ENCODE data around the gene USP35. TPM values are rescaled to one million over a fixed set of nuclear protein-coding genes. Genes with fewer than 3 reads are reported as not detected.

Gene USP35, protein sequence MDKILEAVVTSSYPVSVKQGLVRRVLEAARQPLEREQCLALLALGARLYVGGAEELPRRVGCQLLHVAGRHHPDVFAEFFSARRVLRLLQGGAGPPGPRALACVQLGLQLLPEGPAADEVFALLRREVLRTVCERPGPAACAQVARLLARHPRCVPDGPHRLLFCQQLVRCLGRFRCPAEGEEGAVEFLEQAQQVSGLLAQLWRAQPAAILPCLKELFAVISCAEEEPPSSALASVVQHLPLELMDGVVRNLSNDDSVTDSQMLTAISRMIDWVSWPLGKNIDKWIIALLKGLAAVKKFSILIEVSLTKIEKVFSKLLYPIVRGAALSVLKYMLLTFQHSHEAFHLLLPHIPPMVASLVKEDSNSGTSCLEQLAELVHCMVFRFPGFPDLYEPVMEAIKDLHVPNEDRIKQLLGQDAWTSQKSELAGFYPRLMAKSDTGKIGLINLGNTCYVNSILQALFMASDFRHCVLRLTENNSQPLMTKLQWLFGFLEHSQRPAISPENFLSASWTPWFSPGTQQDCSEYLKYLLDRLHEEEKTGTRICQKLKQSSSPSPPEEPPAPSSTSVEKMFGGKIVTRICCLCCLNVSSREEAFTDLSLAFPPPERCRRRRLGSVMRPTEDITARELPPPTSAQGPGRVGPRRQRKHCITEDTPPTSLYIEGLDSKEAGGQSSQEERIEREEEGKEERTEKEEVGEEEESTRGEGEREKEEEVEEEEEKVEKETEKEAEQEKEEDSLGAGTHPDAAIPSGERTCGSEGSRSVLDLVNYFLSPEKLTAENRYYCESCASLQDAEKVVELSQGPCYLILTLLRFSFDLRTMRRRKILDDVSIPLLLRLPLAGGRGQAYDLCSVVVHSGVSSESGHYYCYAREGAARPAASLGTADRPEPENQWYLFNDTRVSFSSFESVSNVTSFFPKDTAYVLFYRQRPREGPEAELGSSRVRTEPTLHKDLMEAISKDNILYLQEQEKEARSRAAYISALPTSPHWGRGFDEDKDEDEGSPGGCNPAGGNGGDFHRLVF
- 5.5 to 9.6 TPM (median 8.4 TPM) in 5 replicates for total RNA-seq (2022; extraction: Qiagen RNA extraction; ENCODE audit: low read depth)

DNA sequence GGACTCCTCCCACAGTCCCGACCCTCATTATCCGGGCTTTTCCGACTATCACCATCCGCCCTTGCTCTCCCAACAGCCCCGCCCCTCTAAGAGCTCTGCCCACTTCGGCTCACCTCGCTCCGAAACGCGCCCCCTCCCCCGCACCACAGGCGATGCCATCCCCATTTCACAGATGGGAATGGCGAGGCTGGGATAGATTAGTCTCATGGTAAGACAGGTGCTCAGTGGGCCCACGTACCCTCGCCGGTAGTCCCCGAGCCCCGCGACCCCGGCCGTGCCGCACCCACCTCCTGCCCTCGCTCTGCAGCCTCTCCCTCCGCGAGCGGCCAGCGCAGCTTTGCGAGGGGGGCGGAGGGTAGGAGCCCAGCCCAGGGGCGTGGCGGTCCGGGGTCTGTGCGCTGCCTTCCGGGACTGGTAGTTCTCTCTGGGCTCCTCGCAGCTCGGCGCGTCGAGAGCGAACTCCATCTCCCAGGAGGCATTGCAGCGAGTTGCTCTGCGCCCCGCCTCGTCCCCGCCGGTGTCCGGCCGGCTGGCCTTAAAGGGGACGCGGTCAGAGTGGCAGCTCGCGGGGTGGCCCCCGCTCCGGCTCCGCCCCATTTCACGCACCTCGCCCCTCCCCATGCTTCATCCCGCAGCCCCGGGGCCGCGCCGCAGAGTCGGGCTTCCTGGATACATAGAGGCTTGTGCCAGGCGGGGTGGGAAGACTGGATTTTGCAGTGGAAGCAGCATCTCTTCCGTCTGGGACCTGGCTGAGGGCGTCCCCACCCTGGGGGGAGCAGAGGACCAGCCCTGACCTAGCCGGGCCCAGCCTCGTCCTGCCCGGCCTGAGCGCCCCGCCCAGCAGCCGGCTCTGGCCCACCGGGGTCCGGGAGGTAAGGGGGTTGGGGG lies at the start of gene USP35, which contains the start of gene KCTD21:
TSS of gene USP35 (plus strand) at position 634 of the 888 bp plus-strand sequence. CDS start 7,327 bp downstream, outside the sequence.
TSS of gene KCTD21 (minus strand) at position 341 of the 888 bp plus-strand sequence. CDS start 14,072 bp downstream, outside the sequence.

DNA sequence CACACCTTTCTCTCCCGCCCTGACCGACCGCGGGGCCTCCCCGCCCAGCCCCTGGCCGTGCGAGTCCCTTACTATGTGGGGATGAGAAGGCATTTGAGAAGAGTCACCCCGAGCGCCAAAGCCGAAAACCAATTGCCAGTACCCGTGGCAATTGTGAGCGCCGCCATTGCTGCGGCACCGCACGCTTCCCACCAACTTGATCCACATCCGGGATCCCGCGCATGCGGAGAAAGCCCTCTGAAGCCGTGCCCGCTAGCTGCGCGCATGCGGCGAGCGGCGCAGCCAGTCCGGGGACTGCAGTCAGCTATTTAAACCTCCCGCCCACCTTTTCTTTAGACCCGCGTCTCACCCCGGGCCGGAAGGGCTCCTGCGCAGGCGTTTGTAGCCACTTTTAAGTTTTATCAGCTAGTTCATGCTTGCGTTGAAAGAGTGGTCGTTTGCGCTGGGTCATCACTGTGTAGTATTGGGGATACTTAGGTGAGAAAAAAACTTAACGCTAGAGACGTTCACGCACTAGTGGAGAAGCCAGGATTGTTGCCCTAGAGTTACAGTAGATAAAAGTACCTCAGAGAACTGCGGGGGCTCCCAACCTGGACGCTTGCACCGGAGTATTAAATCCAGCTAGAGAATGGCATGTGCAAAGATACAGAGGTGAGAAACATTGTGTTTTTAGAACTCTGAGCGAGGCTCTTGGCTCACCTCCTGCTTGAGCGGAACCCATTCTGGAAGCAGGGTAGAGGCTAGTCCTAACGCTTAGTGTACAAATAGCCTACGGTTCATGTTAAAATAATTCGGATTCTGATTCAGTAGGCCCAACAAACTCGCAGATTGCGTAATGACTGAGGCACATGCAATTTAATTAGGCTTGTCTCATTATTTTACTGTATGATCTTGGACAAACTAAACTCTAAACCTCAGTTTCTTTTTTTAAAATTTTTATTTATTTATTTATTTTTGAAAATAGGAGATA lies 49.0 kb upstream of the USP35 start, which contains the start of gene ALG8:
TSS of gene ALG8 (minus strand) at position 205 of the 970 bp plus-strand sequence. CDS start at position 167, 38 bp downstream.

Other genes starting within 250 kb of the USP35 start
- 17.2 to 21.1 TPM (median 19.0 TPM) in 5 replicates for gene INTS4, start 194.3 kb upstream of the USP35 start, total RNA-seq (2022; extraction: Qiagen RNA extraction; ENCODE audit: low read depth)
- gene KCTD14, start 165.6 kb upstream of the USP35 start, total RNA-seq (2022; extraction: Qiagen RNA extraction; ENCODE audit: low read depth), result 1.3 to 2.1 TPM (median 1.7 TPM) in 5 replicates
- not detected in 5 replicates for gene THRSP, start 125.1 kb upstream of the USP35 start, total RNA-seq (2022; extraction: Qiagen RNA extraction; ENCODE audit: low read depth)
- 212 to 271 TPM (median 232 TPM) in 5 replicates for gene NDUFC2, start 109.1 kb upstream of the USP35 start, total RNA-seq (2022; extraction: Qiagen RNA extraction; ENCODE audit: low read depth)
- gene ALG8, start 49.3 kb upstream of the USP35 start, total RNA-seq (2022; extraction: Qiagen RNA extraction; ENCODE audit: low read depth), result 51.8 to 71.0 TPM (median 61.2 TPM) in 5 replicates
- gene KCTD21, start 293 bp upstream of the USP35 start, total RNA-seq (2022; extraction: Qiagen RNA extraction; ENCODE audit: low read depth), result 6.2 to 8.5 TPM (median 7.5 TPM) in 5 replicates
- gene GAB2, start 228.9 kb downstream of the USP35 start, total RNA-seq (2022; extraction: Qiagen RNA extraction; ENCODE audit: low read depth), result 4.0 to 6.1 TPM (median 4.5 TPM) in 5 replicates

Measured in A549 treated with ZK216348 at 1 μM for 4 hours (cell line).